Measurements from ENCODE around the gene MACO1.
"Not testable (repeated sequence)": the region's sequence is repeated elsewhere in the genome, so short reads cannot be mapped to it uniquely, and the experiment has no call there.

- not testable (repeated sequence) for TF ChIP-seq CC2D1A (IDR thresholded peaks at IDR 0.05); THAP7 (CRISPR knock-in tag; IDR thresholded peaks at IDR 0.05); ZNF282 (CRISPR knock-in tag; IDR thresholded peaks at IDR 0.05); ZFP91 (CRISPR knock-in tag; IDR thresholded peaks at IDR 0.05); POLR2AphosphoS5 (IDR thresholded peaks at IDR 0.05; ENCODE audit: control insufficient read depth, insufficient read depth, low read depth, low read length); POLR3A (IDR thresholded peaks at IDR 0.05; ENCODE audit: borderline replicate concordance, extremely low read depth, insufficient read depth, insufficient read length); ZNF224 (CRISPR knock-in tag; IDR thresholded peaks at IDR 0.05); CREB1 (IDR thresholded peaks at IDR 0.05); CREB1 (CRISPR knock-in tag; IDR thresholded peaks at IDR 0.05); POLR2A (conservative IDR thresholded peaks at IDR 0.05); HNRNPLL (IDR thresholded peaks at IDR 0.05; ENCODE audit: low read depth, low read length, poor library complexity, severe bottlenecking)
- TF ChIP-seq, protein P1, sequence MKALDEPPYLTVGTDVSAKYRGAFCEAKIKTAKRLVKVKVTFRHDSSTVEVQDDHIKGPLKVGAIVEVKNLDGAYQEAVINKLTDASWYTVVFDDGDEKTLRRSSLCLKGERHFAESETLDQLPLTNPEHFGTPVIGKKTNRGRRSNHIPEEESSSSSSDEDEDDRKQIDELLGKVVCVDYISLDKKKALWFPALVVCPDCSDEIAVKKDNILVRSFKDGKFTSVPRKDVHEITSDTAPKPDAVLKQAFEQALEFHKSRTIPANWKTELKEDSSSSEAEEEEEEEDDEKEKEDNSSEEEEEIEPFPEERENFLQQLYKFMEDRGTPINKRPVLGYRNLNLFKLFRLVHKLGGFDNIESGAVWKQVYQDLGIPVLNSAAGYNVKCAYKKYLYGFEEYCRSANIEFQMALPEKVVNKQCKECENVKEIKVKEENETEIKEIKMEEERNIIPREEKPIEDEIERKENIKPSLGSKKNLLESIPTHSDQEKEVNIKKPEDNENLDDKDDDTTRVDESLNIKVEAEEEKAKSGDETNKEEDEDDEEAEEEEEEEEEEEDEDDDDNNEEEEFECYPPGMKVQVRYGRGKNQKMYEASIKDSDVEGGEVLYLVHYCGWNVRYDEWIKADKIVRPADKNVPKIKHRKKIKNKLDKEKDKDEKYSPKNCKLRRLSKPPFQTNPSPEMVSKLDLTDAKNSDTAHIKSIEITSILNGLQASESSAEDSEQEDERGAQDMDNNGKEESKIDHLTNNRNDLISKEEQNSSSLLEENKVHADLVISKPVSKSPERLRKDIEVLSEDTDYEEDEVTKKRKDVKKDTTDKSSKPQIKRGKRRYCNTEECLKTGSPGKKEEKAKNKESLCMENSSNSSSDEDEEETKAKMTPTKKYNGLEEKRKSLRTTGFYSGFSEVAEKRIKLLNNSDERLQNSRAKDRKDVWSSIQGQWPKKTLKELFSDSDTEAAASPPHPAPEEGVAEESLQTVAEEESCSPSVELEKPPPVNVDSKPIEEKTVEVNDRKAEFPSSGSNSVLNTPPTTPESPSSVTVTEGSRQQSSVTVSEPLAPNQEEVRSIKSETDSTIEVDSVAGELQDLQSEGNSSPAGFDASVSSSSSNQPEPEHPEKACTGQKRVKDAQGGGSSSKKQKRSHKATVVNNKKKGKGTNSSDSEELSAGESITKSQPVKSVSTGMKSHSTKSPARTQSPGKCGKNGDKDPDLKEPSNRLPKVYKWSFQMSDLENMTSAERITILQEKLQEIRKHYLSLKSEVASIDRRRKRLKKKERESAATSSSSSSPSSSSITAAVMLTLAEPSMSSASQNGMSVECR (CRISPR knock-in tag; IDR thresholded peaks at IDR 0.05): not testable (repeated sequence)
- TF ChIP-seq, protein P2, sequence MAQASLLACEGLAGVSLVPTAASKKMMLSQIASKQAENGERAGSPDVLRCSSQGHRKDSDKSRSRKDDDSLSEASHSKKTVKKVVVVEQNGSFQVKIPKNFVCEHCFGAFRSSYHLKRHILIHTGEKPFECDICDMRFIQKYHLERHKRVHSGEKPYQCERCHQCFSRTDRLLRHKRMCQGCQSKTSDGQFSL (CRISPR knock-in tag; IDR thresholded peaks at IDR 0.05): not testable (repeated sequence)
- TF ChIP-seq, protein P2 (tag; IDR thresholded peaks at IDR 0.05): not testable (repeated sequence)
- TF ChIP-seq, protein P3, sequence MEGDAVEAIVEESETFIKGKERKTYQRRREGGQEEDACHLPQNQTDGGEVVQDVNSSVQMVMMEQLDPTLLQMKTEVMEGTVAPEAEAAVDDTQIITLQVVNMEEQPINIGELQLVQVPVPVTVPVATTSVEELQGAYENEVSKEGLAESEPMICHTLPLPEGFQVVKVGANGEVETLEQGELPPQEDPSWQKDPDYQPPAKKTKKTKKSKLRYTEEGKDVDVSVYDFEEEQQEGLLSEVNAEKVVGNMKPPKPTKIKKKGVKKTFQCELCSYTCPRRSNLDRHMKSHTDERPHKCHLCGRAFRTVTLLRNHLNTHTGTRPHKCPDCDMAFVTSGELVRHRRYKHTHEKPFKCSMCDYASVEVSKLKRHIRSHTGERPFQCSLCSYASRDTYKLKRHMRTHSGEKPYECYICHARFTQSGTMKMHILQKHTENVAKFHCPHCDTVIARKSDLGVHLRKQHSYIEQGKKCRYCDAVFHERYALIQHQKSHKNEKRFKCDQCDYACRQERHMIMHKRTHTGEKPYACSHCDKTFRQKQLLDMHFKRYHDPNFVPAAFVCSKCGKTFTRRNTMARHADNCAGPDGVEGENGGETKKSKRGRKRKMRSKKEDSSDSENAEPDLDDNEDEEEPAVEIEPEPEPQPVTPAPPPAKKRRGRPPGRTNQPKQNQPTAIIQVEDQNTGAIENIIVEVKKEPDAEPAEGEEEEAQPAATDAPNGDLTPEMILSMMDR (IDR thresholded peaks at IDR 0.05 in 2 of 3, conservative IDR thresholded peaks at IDR 0.05 in 1 of 3; ENCODE audit: insufficient read depth in 2 of 3, low read depth in 1 of 3, low read length in 3 of 3): not testable (repeated sequence)
Measured at GRCh38 chr1:25417280-25417679, 13.4 kb upstream of the MACO1 start.

Measured in K562 (cell line).